Endothelial cell of umbilical vein (primary cell): Measurements from ENCODE around the gene ZNF407. TPM values are rescaled to one million over a fixed set of nuclear protein-coding genes. Genes with fewer than 3 reads are reported as not detected.

Experiments used
- BruUV-seq: library from RNA; stranded (reverse); fragments of 400-500 nt; replicated peaks from 2 replicates; lab custom pipeline; 2021; lab: Mats Ljungman, UMichigan
- CTCF ChIA-PET: fragments of 300-600, 350-600 bp; sonication (Branson Sonifier 250); formaldehyde crosslinking; loops from one replicate; lab custom pipeline; 2021; ENCODE audit warnings: antibody characterized with exemption, inconsistent platforms; lab: Charles Lee
- POLR2A ChIA-PET: fragments of 300-600, 350-600 bp; sonication (Branson Sonifier 250); formaldehyde crosslinking; loops from one replicate; lab custom pipeline; 2021; ENCODE audit warnings: antibody characterized with exemption, inconsistent platforms; lab: Charles Lee
- DNase-seq: peaks from one replicate; pipeline ENCODE4 v3.0.0-alpha.2; 2011; ENCODE audit warnings: low read depth, low spot score
- FAIRE-seq: peaks from 2 replicates; lab custom pipeline; 2011; peaks lifted over from hg19 to GRCh38; lab: Jason Lieb, UNC
- H2AFZ ChIP-seq: 2 replicates; pipeline ENCODE4 v1.6.0; 2012; ENCODE audit warnings: low read depth, low read length, control low read depth, inconsistent platforms
- H3K27ac ChIP-seq: 2 replicates; pipeline ENCODE4 v1.5.1; 2011; ENCODE audit warnings: low read depth, mild to moderate bottlenecking, control low read depth, low read length, moderate library complexity; ENCODE audit not compliant: insufficient read depth
- H3K27me3 ChIP-seq, 2 experiments: 2 replicates each; pipeline versions ENCODE4 v1.6.0 to v1.6.1; 2011; ENCODE audit warnings: low read length in 2 of 2, mixed read lengths in 1 of 2; ENCODE audit not compliant: control insufficient read depth in 2 of 2, insufficient read depth in 2 of 2
- H3K36me3 ChIP-seq, 2 experiments: 2 replicates in 1 of 2; 3 replicates in 1 of 2; pipeline ENCODE4 v1.5.1; 2011; ENCODE audit warnings: low read length in 2 of 2, mild to moderate bottlenecking in 1 of 2, moderate library complexity in 1 of 2; ENCODE audit not compliant: control insufficient read depth in 2 of 2, insufficient read depth in 2 of 2; ENCODE audit errors: extremely low read depth in 1 of 2
- H3K4me1 ChIP-seq: 3 replicates; pipeline ENCODE4 v1.5.1; 2011; ENCODE audit warnings: mild to moderate bottlenecking, low read length; ENCODE audit not compliant: control insufficient read depth, insufficient read depth; ENCODE audit errors: extremely low read depth
- H3K4me2 ChIP-seq: 2 replicates; pipeline ENCODE4 v1.6.1; 2011; ENCODE audit warnings: low read length, control low read depth, mixed read lengths; ENCODE audit not compliant: insufficient read depth
- H3K4me3 ChIP-seq, 3 experiments: fragments of 200-600 bp in 1 of 3; sonication (generic), shearing (Covaris generic) in 1 of 3; replicated peaks in 1 of 3; 2 replicates each; pipeline ENCODE4 v1.5.1; 2011 to 2016; ENCODE audit warnings: control low read depth in 3 of 3, low read length in 3 of 3, mild to moderate bottlenecking in 2 of 3, inconsistent platforms in 1 of 3, low read depth in 1 of 3, moderate library complexity in 1 of 3; ENCODE audit not compliant: insufficient read depth in 1 of 3
- H3K79me2 ChIP-seq: 2 replicates; pipeline ENCODE4 v1.6.0; 2012; ENCODE audit warnings: low read length, inconsistent platforms; ENCODE audit not compliant: control insufficient read depth, insufficient read depth
- H3K9ac ChIP-seq: replicated peaks from 2 replicates; pipeline ENCODE3; 2011; ENCODE audit warnings: low read length, control low read depth; ENCODE audit not compliant: insufficient read depth; ENCODE audit errors: extremely low read depth
- H3K9me1 ChIP-seq: replicated peaks from 3 replicates; pipeline ENCODE4 v1.6.0; 2011; ENCODE audit warnings: mild to moderate bottlenecking, low read length; ENCODE audit not compliant: control insufficient read depth, insufficient read depth; ENCODE audit errors: extremely low read depth
- H3K9me3 ChIP-seq: replicated peaks from 2 replicates; pipeline ENCODE4 v1.5.1; 2012; ENCODE audit warnings: low read length, inconsistent platforms; ENCODE audit not compliant: control insufficient read depth, insufficient read depth
- H4K20me1 ChIP-seq: replicated peaks from 2 replicates; pipeline ENCODE3; 2011; ENCODE audit warnings: mild to moderate bottlenecking, low read length; ENCODE audit not compliant: control insufficient read depth, insufficient read depth; ENCODE audit errors: extremely low read depth
- CTCF ChIP-seq, 2 donors: IDR thresholded peaks; 1 replicate in 1 of 2; 2 replicates in 1 of 2; pipeline ENCODE4 v1.5.1; 2011; ENCODE audit warnings: low read length in 2 of 2, mild to moderate bottlenecking in 2 of 2, moderate library complexity in 2 of 2, control low read depth in 1 of 2, inconsistent platforms in 1 of 2, low read depth in 1 of 2; ENCODE audit not compliant: insufficient read depth in 1 of 2; ENCODE audit errors: extremely low read depth in 1 of 2
- EZH2 ChIP-seq: IDR thresholded peaks from 2 replicates; pipeline ENCODE4 v1.6.1; 2012; ENCODE audit warnings: borderline replicate concordance, low read depth, mild to moderate bottlenecking, moderate library complexity, low read length, inconsistent platforms; ENCODE audit not compliant: severe bottlenecking
- FOS ChIP-seq: IDR thresholded peaks from 2 replicates; pipeline ENCODE4 v1.6.1; 2011; ENCODE audit warnings: mild to moderate bottlenecking, low read length, moderate library complexity, borderline replicate concordance; ENCODE audit not compliant: insufficient read depth
- GATA2 ChIP-seq: IDR thresholded peaks from 2 replicates; pipeline ENCODE4 v1.7.0; 2011; ENCODE audit warnings: low read depth, mild to moderate bottlenecking, moderate library complexity, mixed read lengths, low read length; ENCODE audit not compliant: insufficient read length, insufficient read depth
- JUN ChIP-seq: IDR thresholded peaks from 2 replicates; pipeline ENCODE4 v1.6.1; 2011; ENCODE audit warnings: borderline replicate concordance, low read depth; ENCODE audit not compliant: insufficient read length, insufficient read depth
- MAX ChIP-seq: IDR thresholded peaks from 2 replicates; pipeline ENCODE4 v1.6.1; 2011; ENCODE audit not compliant: insufficient read depth, insufficient read length
- MYC ChIP-seq: IDR thresholded peaks from one replicate; pipeline ENCODE4 v1.6.1; 2011; ENCODE audit warnings: mild to moderate bottlenecking, low read depth, low read length
- POLR2A ChIP-seq: IDR thresholded peaks from 2 replicates; pipeline ENCODE4 v1.6.1; 2012; ENCODE audit warnings: low read depth, mild to moderate bottlenecking, control low read depth, low read length
- POLR2AphosphoS5 ChIP-seq: IDR thresholded peaks from 2 replicates; pipeline ENCODE4 v1.6.1; 2012; ENCODE audit warnings: low read depth, mild to moderate bottlenecking, control low read depth, low read length, moderate library complexity; ENCODE audit not compliant: insufficient read depth
- dilution Hi-C: fragments of 300-500 bp; cut with MboI; formaldehyde crosslinking; loops from one replicate; pipeline ENCODE4 v1.15.0; 2019; ENCODE audit warnings: low sequenced_read_pairs; ENCODE audit not compliant: extremely low pct_ligation_motif_present
- intact Hi-C: fragments of 100-400 bp; cut with micrococcal nuclease; formaldehyde crosslinking; loops from one replicate; pipeline ENCODE4 v1.10.0; 2022
- polyA plus RNA-seq, 4 experiments: library from polyadenylated mRNA; depleted of rRNA in 3 of 4; stranded (reverse) in 3 of 4; unstranded in 1 of 4; fragments of >200 nt; gene quantifications; 2 replicates each; pipeline versions ENCODE4 v1.2.1 to v1.2.3, GENCODE V29; 2011 to 2012; ENCODE audit warnings: missing spikeins in 1 of 4
- total RNA-seq: library from RNA; stranded (reverse); gene quantifications from 2 replicates; pipeline ENCODE4 v1.2.3, GENCODE V29; 2021

ZNF407 gene
- total and polyA plus RNA-seq, 2 donors (not counting 3 experiments of a cell fraction or from before 2014, with no cell fraction given) = 3.8 to 20.1 TPM

- ChIA-PET POLR2A (no interaction called here), CTCF (no interaction called here)
- Histone ChIP-seq H3K4me3 (no peak overlapping the region), H3K79me2 (no peaks in the 10 kb centered on the region), H3K36me3 (no peaks in the 10 kb centered on the region), H3K9me1 (no peaks in the 10 kb centered on the region), H3K4me2 (no peak overlapping the region), H3K27ac (no peak overlapping the region), H2AFZ (no peak overlapping the region), H4K20me1 (no peaks in the 10 kb centered on the region), H3K9me3 (no peaks in the 10 kb centered on the region), H3K27me3 (no peaks in the 10 kb centered on the region), H3K4me1 (no peaks in the 10 kb centered on the region), H3K9ac (no peak overlapping the region)
- BruUV-seq = no TSS peak
- dilution Hi-C loops (no loop called here), intact Hi-C loops (no loop called here)
- TF ChIP-seq GATA2 = no peak
- no peak for TF ChIP-seq POLR2AphosphoS5
- TF ChIP-seq POLR2A = no peak
- FAIRE-seq = no peak
- DNase-seq = no peak
These were observed 434.1 kb downstream of the ZNF407 start for GRCh38 chr18:75031717-75032317.

GRCh38 chr18:75033516-75033915 lies 435.8 kb downstream of the ZNF407 start:
- H2AFZ ChIP-seq = no peak overlapping the region
- no peaks in the 10 kb centered on the region for H4K20me1 ChIP-seq
- H3K4me1 ChIP-seq = no peaks in the 10 kb centered on the region
- TF ChIP-seq MAX (no peak), MYC (no peak), FOS (no peak), POLR2AphosphoS5 (no peak), EZH2 (no peak), JUN (no peak), CTCF (IDR thresholded peaks at IDR 0.05; ENCODE audit: extremely low read depth in 1 of 2, insufficient read depth in 1 of 2, low read depth in 1 of 2, low read length in 2 of 2) (no peak), POLR2A (no peak), GATA2 (no peak)
- H3K36me3 ChIP-seq = no peaks in the 10 kb centered on the region
- no peak overlapping the region for H3K4me3 ChIP-seq
- intact Hi-C loops (no loop called here), dilution Hi-C loops (no loop called here)
- FAIRE-seq = no peak
- no peak overlapping the region for H3K27ac ChIP-seq
- no peaks in the 10 kb centered on the region for H3K27me3 ChIP-seq
- ChIA-PET CTCF (no interaction called here), POLR2A (no interaction called here)
- H3K9me3 ChIP-seq = no peaks in the 10 kb centered on the region
- H3K9me1 ChIP-seq = no peaks in the 10 kb centered on the region
- no peak overlapping the region for H3K4me2 ChIP-seq
- H3K79me2 ChIP-seq = no peaks in the 10 kb centered on the region
- no TSS peak for BruUV-seq
- no peak overlapping the region for H3K9ac ChIP-seq
- no peak for DNase-seq
